ENCODE measurements around the gene CALHM2.

The CALHM2 gene

DNA sequence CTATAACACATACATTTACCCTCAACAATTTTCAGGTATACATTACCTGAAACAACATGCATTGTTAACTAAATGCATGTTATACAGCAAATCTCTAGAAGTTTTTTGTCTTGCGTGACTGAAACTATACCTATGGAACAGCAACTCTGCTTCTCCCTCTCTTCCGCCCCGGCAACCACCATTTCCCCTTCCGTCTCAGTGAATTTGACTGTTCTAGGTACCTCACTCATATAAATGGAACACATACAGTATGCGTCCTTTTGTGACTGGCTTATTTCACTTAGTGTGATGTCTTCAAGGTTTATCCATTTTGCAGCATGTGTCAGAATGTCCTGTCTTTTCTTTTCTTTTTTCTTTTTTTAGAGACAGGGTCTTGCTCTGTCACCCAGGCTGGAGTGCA is 22.5 kb downstream of the CALHM2 start:
- H2BK5ac ChIP-seq (ENCODE audit: low read length) = no peak overlapping the region
- no peak overlapping the region for H3K27ac ChIP-seq (ENCODE audit: low read depth, low read length)
- H2AK5ac ChIP-seq (ENCODE audit: low read length) = no peak overlapping the region
- DNase-seq = no peak
- H3K56ac ChIP-seq (ENCODE audit: low read length) = no peak overlapping the region
- H3K18ac ChIP-seq (ENCODE audit: low read length) = no peak overlapping the region
- H3K27me3 ChIP-seq (ENCODE audit: insufficient read depth, low read length, poor library complexity) = no peaks in the 10 kb centered on the region
- no peak overlapping the region for H3K23ac ChIP-seq (ENCODE audit: low read length)
- peaks cover 2% of the 10 kb centered on the region for H3K79me2 ChIP-seq (ENCODE audit: control insufficient read depth, insufficient read depth, low read length)
- H3K79me1 ChIP-seq (ENCODE audit: low read length) = no peaks in the 10 kb centered on the region
- H3K4me1 ChIP-seq (ENCODE audit: control insufficient read depth, low read depth, low read length) = no peaks in the 10 kb centered on the region
- H4K8ac ChIP-seq (ENCODE audit: low read depth, low read length) = no peak overlapping the region
- H3K36me3 ChIP-seq (ENCODE audit: control insufficient read depth, insufficient read depth, low read length) = peaks cover 21% of the 10 kb centered on the region
- no peak overlapping the region for H2BK120ac ChIP-seq (ENCODE audit: low read depth, low read length)
- H3K4me2 ChIP-seq (ENCODE audit: low read length) = no peak overlapping the region
- no peak overlapping the region for H3K9ac ChIP-seq (ENCODE audit: low read length)
- no peak overlapping the region for H3K4ac ChIP-seq (ENCODE audit: low read depth, low read length)
- WGBS (ENCODE audit: extremely low coverage, insufficient coverage, low lambda C conversion rate) = no CpG with 5 or more reads among the region's 5 CpGs
- no peak overlapping the region for H4K5ac ChIP-seq (ENCODE audit: low read length)
- no peak overlapping the region for H3K4me3 ChIP-seq (ENCODE audit: low read length)
- no peak overlapping the region for H2BK15ac ChIP-seq (replicated peaks; ENCODE audit: low read depth)

DNA sequence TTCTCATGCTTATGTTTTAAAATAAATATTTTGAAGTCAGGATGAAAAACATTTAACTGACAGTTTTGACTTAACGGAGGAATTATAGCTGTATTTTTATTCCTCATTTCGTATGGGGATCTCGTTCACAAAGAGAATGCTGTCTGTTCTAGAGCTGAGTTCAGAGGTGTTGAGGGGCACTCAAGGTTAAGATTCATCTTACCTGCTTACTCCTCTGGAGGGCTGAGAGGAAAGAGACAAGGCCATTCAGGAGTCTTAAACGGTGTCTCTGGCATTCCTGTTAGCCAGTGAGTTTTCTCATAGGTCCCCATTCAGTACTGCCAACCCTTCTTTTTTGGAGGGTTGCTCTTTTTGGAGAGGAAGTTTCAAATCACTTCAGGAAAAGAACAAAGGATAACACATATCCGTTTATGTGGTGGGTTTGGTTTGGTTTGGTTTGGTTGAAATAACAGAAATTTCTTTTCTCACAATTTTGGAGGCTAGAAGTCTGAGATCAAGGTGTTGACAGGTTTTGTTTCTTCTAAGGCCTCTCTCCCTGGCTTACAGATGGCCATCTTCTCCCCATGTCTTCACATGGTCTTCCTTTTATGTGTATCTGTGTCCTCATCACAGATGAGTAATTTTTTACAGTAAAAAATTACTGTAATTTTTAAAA is 23.1 kb downstream of the CALHM2 start:
- no peak overlapping the region for H3K9ac ChIP-seq (ENCODE audit: low read length)
- H3K4me3 ChIP-seq (ENCODE audit: low read length) = no peak overlapping the region
- no peak overlapping the region for H3K4me2 ChIP-seq (ENCODE audit: low read length)
- H3K4ac ChIP-seq (ENCODE audit: low read depth, low read length) = no peak overlapping the region
- H2BK15ac ChIP-seq (replicated peaks; ENCODE audit: low read depth) = no peak overlapping the region
- H4K5ac ChIP-seq (ENCODE audit: low read length) = no peak overlapping the region
- H2BK120ac ChIP-seq (ENCODE audit: low read depth, low read length) = no peak overlapping the region
- H2BK5ac ChIP-seq (ENCODE audit: low read length) = no peak overlapping the region
- H2AK5ac ChIP-seq (ENCODE audit: low read length) = no peak overlapping the region
- no peaks in the 10 kb centered on the region for H3K27me3 ChIP-seq (ENCODE audit: insufficient read depth, low read length, poor library complexity)
- H3K4me1 ChIP-seq (ENCODE audit: control insufficient read depth, low read depth, low read length) = no peaks in the 10 kb centered on the region
- H3K56ac ChIP-seq (ENCODE audit: low read length) = no peak overlapping the region
- no peak for DNase-seq
- H3K27ac ChIP-seq (ENCODE audit: low read depth, low read length) = no peak overlapping the region
- no peak overlapping the region for H3K18ac ChIP-seq (ENCODE audit: low read length)
- H3K23ac ChIP-seq (ENCODE audit: low read length) = no peak overlapping the region
- H4K8ac ChIP-seq (ENCODE audit: low read depth, low read length) = no peak overlapping the region
- WGBS (ENCODE audit: extremely low coverage, insufficient coverage, low lambda C conversion rate) = no CpG with 5 or more reads among the region's 5 CpGs
- peaks cover 2% of the 10 kb centered on the region for H3K79me2 ChIP-seq (ENCODE audit: control insufficient read depth, insufficient read depth, low read length)
- no peaks in the 10 kb centered on the region for H3K79me1 ChIP-seq (ENCODE audit: low read length)
- H3K36me3 ChIP-seq (ENCODE audit: control insufficient read depth, insufficient read depth, low read length) = peaks cover 20% of the 10 kb centered on the region

- Histone ChIP-seq H3K79me2 (ENCODE audit: control insufficient read depth, insufficient read depth, low read length) (peaks cover 2% of the 10 kb centered on the region), H3K4me2 (ENCODE audit: low read length) (no peak overlapping the region), H4K8ac (ENCODE audit: low read depth, low read length) (no peak overlapping the region), H3K9ac (ENCODE audit: low read length) (no peak overlapping the region), H3K23ac (ENCODE audit: low read length) (no peak overlapping the region), H3K56ac (ENCODE audit: low read length) (no peak overlapping the region), H3K27ac (ENCODE audit: low read depth, low read length) (no peak overlapping the region), H4K5ac (ENCODE audit: low read length) (no peak overlapping the region), H3K36me3 (ENCODE audit: control insufficient read depth, insufficient read depth, low read length) (peaks cover 26% of the 10 kb centered on the region), H2BK15ac (replicated peaks; ENCODE audit: low read depth) (no peak overlapping the region), H3K79me1 (ENCODE audit: low read length) (no peaks in the 10 kb centered on the region), H3K18ac (ENCODE audit: low read length) (no peak overlapping the region), H3K27me3 (ENCODE audit: insufficient read depth, low read length, poor library complexity) (no peaks in the 10 kb centered on the region), H2BK120ac (ENCODE audit: low read depth, low read length) (no peak overlapping the region), H2AK5ac (ENCODE audit: low read length) (no peak overlapping the region), H3K4me3 (ENCODE audit: low read length) (no peak overlapping the region), H3K4me1 (ENCODE audit: control insufficient read depth, low read depth, low read length) (no peaks in the 10 kb centered on the region), H2BK5ac (ENCODE audit: low read length) (no peak overlapping the region), H3K4ac (ENCODE audit: low read depth, low read length) (no peak overlapping the region)
- no CpG with 5 or more reads among the region's 9 CpGs for WGBS (ENCODE audit: extremely low coverage, insufficient coverage, low lambda C conversion rate)
- no peak for DNase-seq
These were observed 24.3 kb downstream of the CALHM2 start for GRCh38 chr10:103427866-103428265.

DNA sequence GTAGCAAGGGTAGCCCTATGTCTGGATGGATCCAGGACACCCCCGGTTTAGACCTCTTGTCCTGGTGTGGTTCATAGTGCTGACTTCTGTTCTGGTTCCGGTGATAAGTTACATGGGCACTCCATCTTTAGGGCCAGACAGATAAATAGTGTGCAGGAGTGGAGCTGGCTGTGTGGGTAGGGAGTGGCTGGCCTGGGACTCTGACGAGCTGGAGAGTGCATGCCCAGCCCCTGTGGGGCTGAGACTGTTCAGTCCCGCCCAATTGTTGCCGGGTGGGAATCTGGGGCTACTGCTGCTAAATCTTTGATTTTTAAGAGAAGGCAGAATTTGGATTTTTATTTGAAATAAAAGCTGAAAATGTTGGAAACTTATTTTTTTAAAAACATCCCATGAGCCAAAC is 28.4 kb downstream of the CALHM2 start:
- no peak overlapping the region for H3K23ac ChIP-seq (ENCODE audit: low read length)
- no peak for DNase-seq
- no peak overlapping the region for H3K9ac ChIP-seq (ENCODE audit: low read length)
- peaks cover 37% of the 10 kb centered on the region for H3K36me3 ChIP-seq (ENCODE audit: control insufficient read depth, insufficient read depth, low read length)
- no peak overlapping the region for H3K27ac ChIP-seq (ENCODE audit: low read depth, low read length)
- no peak overlapping the region for H2BK15ac ChIP-seq (replicated peaks; ENCODE audit: low read depth)
- WGBS (ENCODE audit: extremely low coverage, insufficient coverage, low lambda C conversion rate) = no CpG with 5 or more reads among the region's 5 CpGs
- no peak overlapping the region for H2BK120ac ChIP-seq (ENCODE audit: low read depth, low read length)
- no peak overlapping the region for H3K4me2 ChIP-seq (ENCODE audit: low read length)
- H4K8ac ChIP-seq (ENCODE audit: low read depth, low read length) = no peak overlapping the region
- peaks cover 2% of the 10 kb centered on the region for H3K79me2 ChIP-seq (ENCODE audit: control insufficient read depth, insufficient read depth, low read length)
- H2BK5ac ChIP-seq (ENCODE audit: low read length) = no peak overlapping the region
- H3K56ac ChIP-seq (ENCODE audit: low read length) = no peak overlapping the region
- H3K4me1 ChIP-seq (ENCODE audit: control insufficient read depth, low read depth, low read length) = no peaks in the 10 kb centered on the region
- no peak overlapping the region for H3K4me3 ChIP-seq (ENCODE audit: low read length)
- no peak overlapping the region for H4K5ac ChIP-seq (ENCODE audit: low read length)
- no peaks in the 10 kb centered on the region for H3K79me1 ChIP-seq (ENCODE audit: low read length)
- H3K18ac ChIP-seq (ENCODE audit: low read length) = no peak overlapping the region
- H3K4ac ChIP-seq (ENCODE audit: low read depth, low read length) = no peak overlapping the region
- H3K27me3 ChIP-seq (ENCODE audit: insufficient read depth, low read length, poor library complexity) = no peaks in the 10 kb centered on the region
- H2AK5ac ChIP-seq (ENCODE audit: low read length) = no peak overlapping the region

- Histone ChIP-seq H3K4me3 (ENCODE audit: low read length) (no peak overlapping the region), H3K36me3 (ENCODE audit: control insufficient read depth, insufficient read depth, low read length) (peaks cover 52% of the 10 kb centered on the region), H3K18ac (ENCODE audit: low read length) (no peak overlapping the region), H4K8ac (ENCODE audit: low read depth, low read length) (no peak overlapping the region), H3K4ac (ENCODE audit: low read depth, low read length) (no peak overlapping the region), H3K27ac (ENCODE audit: low read depth, low read length) (no peak overlapping the region), H3K79me1 (ENCODE audit: low read length) (no peaks in the 10 kb centered on the region), H2BK5ac (ENCODE audit: low read length) (no peak overlapping the region), H3K4me1 (ENCODE audit: control insufficient read depth, low read depth, low read length) (no peaks in the 10 kb centered on the region), H2BK15ac (replicated peaks; ENCODE audit: low read depth) (no peak overlapping the region), H3K9ac (ENCODE audit: low read length) (no peak overlapping the region), H3K27me3 (ENCODE audit: insufficient read depth, low read length, poor library complexity) (no peaks in the 10 kb centered on the region), H2AK5ac (ENCODE audit: low read length) (no peak overlapping the region), H2BK120ac (ENCODE audit: low read depth, low read length) (no peak overlapping the region), H4K5ac (ENCODE audit: low read length) (no peak overlapping the region), H3K79me2 (ENCODE audit: control insufficient read depth, insufficient read depth, low read length) (no peaks in the 10 kb centered on the region), H3K23ac (ENCODE audit: low read length) (no peak overlapping the region), H3K56ac (ENCODE audit: low read length) (no peak overlapping the region), H3K4me2 (ENCODE audit: low read length) (no peak overlapping the region)
- no peak for DNase-seq
- WGBS (ENCODE audit: extremely low coverage, insufficient coverage, low lambda C conversion rate) = no CpG with 5 or more reads among the region's 4 CpGs
These were observed 33.1 kb downstream of the CALHM2 start for GRCh38 chr10:103419101-103419500.

GRCh38 chr10:103417601-103418000 is 34.6 kb downstream of the CALHM2 start:
- Histone ChIP-seq H3K36me3 (ENCODE audit: control insufficient read depth, insufficient read depth, low read length) (peaks cover 54% of the 10 kb centered on the region), H2BK120ac (ENCODE audit: low read depth, low read length) (no peak overlapping the region), H2AK5ac (ENCODE audit: low read length) (no peak overlapping the region), H2BK15ac (replicated peaks; ENCODE audit: low read depth) (no peak overlapping the region), H3K27me3 (ENCODE audit: insufficient read depth, low read length, poor library complexity) (no peaks in the 10 kb centered on the region), H3K56ac (ENCODE audit: low read length) (no peak overlapping the region), H4K8ac (ENCODE audit: low read depth, low read length) (no peak overlapping the region), H3K23ac (ENCODE audit: low read length) (no peak overlapping the region), H3K18ac (ENCODE audit: low read length) (no peak overlapping the region), H3K79me1 (ENCODE audit: low read length) (no peaks in the 10 kb centered on the region), H2BK5ac (ENCODE audit: low read length) (no peak overlapping the region), H3K4ac (ENCODE audit: low read depth, low read length) (no peak overlapping the region), H3K9ac (ENCODE audit: low read length) (no peak overlapping the region), H3K4me1 (ENCODE audit: control insufficient read depth, low read depth, low read length) (no peaks in the 10 kb centered on the region), H3K27ac (ENCODE audit: low read depth, low read length) (no peak overlapping the region), H3K4me2 (ENCODE audit: low read length) (no peak overlapping the region), H3K4me3 (ENCODE audit: low read length) (no peak overlapping the region), H4K5ac (ENCODE audit: low read length) (no peak overlapping the region), H3K79me2 (ENCODE audit: control insufficient read depth, insufficient read depth, low read length) (no peaks in the 10 kb centered on the region)
- no peak for DNase-seq
- no CpG with 5 or more reads among the region's 5 CpGs for WGBS (ENCODE audit: extremely low coverage, insufficient coverage, low lambda C conversion rate)

Measured in mesendoderm (in vitro differentiated cells).